Calu3 (cell line): ENCODE data around the gene RAP1GAP. TPM values are rescaled to one million over a fixed set of nuclear protein-coding genes. Genes with fewer than 3 reads are reported as not detected.
A peak's percentile ranks its signal among the peaks of the same experiment; 100 is the strongest.

Source experiments
- Bru-seq: library from RNA; stranded (reverse); fragments of 400-500 nt; gene quantifications from one replicate; lab custom pipeline; 2021; lab: Mats Ljungman, UMichigan
- BruChase-seq, 2 experiments: library from RNA; stranded (reverse); fragments of 400-500 nt; gene quantifications; one replicate each; lab custom pipeline; 2021; lab: Mats Ljungman, UMichigan
- BruUV-seq: library from RNA; stranded (reverse); fragments of 400-500 nt; replicated peaks from 2 replicates; lab custom pipeline; 2021; lab: Mats Ljungman, UMichigan
- CTCF ChIA-PET: fragments of 300-600 bp; sonication (Branson Sonifier 250); formaldehyde crosslinking; loops from one replicate; lab custom pipeline; 2022; ENCODE audit warnings: antibody characterized with exemption; lab: Charles Lee
- DNase-seq: peaks from one replicate; pipeline ENCODE4 v3.0.0; 2022
- H3K27ac Mint-ChIP-seq: one replicate; pipeline ENCODE4 v1.8.0; 2022; ENCODE audit warnings: mixed read lengths; ENCODE audit not compliant: unreplicated experiment
- H3K27me3 Mint-ChIP-seq: one replicate; pipeline ENCODE4 v1.8.0; 2022; ENCODE audit warnings: mixed read lengths; ENCODE audit not compliant: unreplicated experiment
- H3K36me3 Mint-ChIP-seq: one replicate; pipeline ENCODE4 v1.8.0; 2022; ENCODE audit warnings: mild to moderate bottlenecking, moderate library complexity, mixed read lengths; ENCODE audit not compliant: insufficient read depth, unreplicated experiment
- H3K4me1 Mint-ChIP-seq: one replicate; pipeline ENCODE4 v1.8.0; 2022; ENCODE audit warnings: mild to moderate bottlenecking, low read depth, mixed read lengths; ENCODE audit not compliant: unreplicated experiment
- H3K4me3 Mint-ChIP-seq: one replicate; pipeline ENCODE4 v1.8.0; 2022; ENCODE audit warnings: mild to moderate bottlenecking, low read depth, moderate library complexity, mixed read lengths; ENCODE audit not compliant: unreplicated experiment
- H3K9me3 Mint-ChIP-seq: one replicate; pipeline ENCODE4 v1.8.0; 2022; ENCODE audit warnings: low read depth, mixed read lengths; ENCODE audit not compliant: unreplicated experiment
- CTCF ChIP-seq: fragments of 200-600 bp; IDR thresholded peaks from one replicate; pipeline ENCODE4 v1.8.0; 2022; ENCODE audit warnings: antibody characterized with exemption; ENCODE audit not compliant: unreplicated experiment
- intact Hi-C: fragments of 100-400 bp; cut with micrococcal nuclease; formaldehyde crosslinking; loops from one replicate; pipeline ENCODE4 v1.10.0; 2022; ENCODE audit not compliant: unreplicated experiment
- long read RNA-seq: library from polyadenylated mRNA; stranded (forward); transcript quantifications from one replicate; pipeline ENCODE4 v2.0.0, GENCODE V29; 2022
- total RNA-seq: library from RNA; stranded (reverse); gene quantifications from 2 replicates; pipeline ENCODE4 v1.2.3, GENCODE V29; 2022

Gene RAP1GAP
- total RNA-seq (23.8 and 26.8 TPM in 2 replicates), Bru-seq, nascent RNA (percentile 41 among the genes with signal in this experiment), BruChase-seq, experiment 1, labeled RNA remaining after a 6-hour chase (percentile 44 among the genes with signal in this experiment), BruChase-seq, experiment 2, labeled RNA remaining after a 2-hour chase (percentile 39 among the genes with signal in this experiment)
- long read RNA-seq, transcript RAP1GAP-204 (23 exons, 3,318 nt) = major isoform, 17 of 42 reads
- long read RNA-seq, partial matches to known transcripts = 6 of 42 reads
- long read RNA-seq, other reads (novel, unspliced or antisense) = 16 of 42 reads

GRCh38 chr1:21669258-21670058 is at the start of gene RAP1GAP:
TSS of gene RAP1GAP (minus strand) at chr1:21669357. CDS start at chr1:21620032, 49,325 bp downstream.
- Mint-ChIP-seq H3K27ac (no peak within 1 kb of the TSS), H3K36me3 (peaks cover 17% of the 10 kb centered on the region), H3K4me1 (peaks cover 7% of the 10 kb centered on the region), H3K9me3 (no peaks in the 10 kb centered on the region), H3K27me3 (no peaks in the 10 kb centered on the region), H3K4me3 (peak within 1 kb of the TSS; percentile 56)
- no peak for DNase-seq
- CTCF ChIA-PET = no interaction called here
- BruUV-seq = no TSS peak
- no peak for TF ChIP-seq CTCF
- intact Hi-C loops = loop anchor here (5.0 kb wide), 1 partner anchor 227 kb away; the partner anchor contains the start of gene NBPF3

DNA sequence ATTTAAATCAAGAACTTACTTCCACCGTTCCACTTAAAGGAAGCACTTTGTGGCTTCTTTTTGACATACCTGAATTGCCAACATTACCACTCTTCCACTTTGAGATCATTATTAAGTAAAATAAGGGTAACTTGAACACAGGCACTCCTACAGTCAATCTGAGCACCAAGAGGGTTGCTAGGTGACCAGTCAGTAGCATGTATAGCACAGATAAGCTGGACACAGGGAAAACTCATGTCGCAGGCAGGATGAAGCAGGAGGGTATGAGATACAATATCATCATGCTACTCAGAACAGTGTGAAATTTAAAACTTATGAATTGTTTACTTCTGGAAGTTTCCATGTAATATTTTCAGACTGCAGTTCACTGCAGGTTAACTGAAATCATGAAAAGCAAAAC is 47.0 kb upstream of the RAP1GAP start:
- peaks cover under 1% of the 10 kb centered on the region for H3K4me1 Mint-ChIP-seq
- intact Hi-C loops = no loop called here
- CTCF ChIA-PET = no interaction called here
- no peak for TF ChIP-seq CTCF
- no peak overlapping the region for H3K4me3 Mint-ChIP-seq
- H3K36me3 Mint-ChIP-seq = peaks cover 17% of the 10 kb centered on the region
- DNase-seq = no peak
- no peaks in the 10 kb centered on the region for H3K9me3 Mint-ChIP-seq
- H3K27ac Mint-ChIP-seq = no peak overlapping the region
- no peaks in the 10 kb centered on the region for H3K27me3 Mint-ChIP-seq
- BruUV-seq = no TSS peak

DNA sequence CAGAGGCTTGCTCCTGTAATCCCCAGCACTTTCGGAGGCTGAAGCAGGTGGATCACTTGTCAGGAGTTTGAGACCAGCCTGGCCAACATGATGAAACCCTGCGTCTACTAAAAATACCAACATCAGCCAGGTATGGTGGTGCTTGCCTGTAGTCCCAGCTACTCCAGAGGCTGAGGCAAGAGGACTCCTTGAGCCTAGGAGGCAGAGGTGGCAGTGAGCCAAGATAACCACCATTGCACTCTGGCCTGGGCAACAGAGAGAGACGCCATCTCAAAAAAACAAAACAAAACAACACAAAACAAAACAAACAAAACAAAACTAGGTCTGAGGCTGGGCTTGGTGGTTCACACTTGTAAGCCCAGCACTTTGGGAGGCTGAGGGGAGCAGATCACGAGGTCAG is 38.7 kb upstream of the RAP1GAP start:
- BruUV-seq = no TSS peak
- Mint-ChIP-seq H3K27ac (no peak overlapping the region), H3K4me1 (no peaks in the 10 kb centered on the region), H3K27me3 (no peaks in the 10 kb centered on the region), H3K4me3 (no peak overlapping the region), H3K36me3 (peaks cover 23% of the 10 kb centered on the region), H3K9me3 (no peaks in the 10 kb centered on the region)
- no peak for DNase-seq
- intact Hi-C loops = no loop called here
- TF ChIP-seq CTCF = no peak
- CTCF ChIA-PET = no interaction called here

DNA sequence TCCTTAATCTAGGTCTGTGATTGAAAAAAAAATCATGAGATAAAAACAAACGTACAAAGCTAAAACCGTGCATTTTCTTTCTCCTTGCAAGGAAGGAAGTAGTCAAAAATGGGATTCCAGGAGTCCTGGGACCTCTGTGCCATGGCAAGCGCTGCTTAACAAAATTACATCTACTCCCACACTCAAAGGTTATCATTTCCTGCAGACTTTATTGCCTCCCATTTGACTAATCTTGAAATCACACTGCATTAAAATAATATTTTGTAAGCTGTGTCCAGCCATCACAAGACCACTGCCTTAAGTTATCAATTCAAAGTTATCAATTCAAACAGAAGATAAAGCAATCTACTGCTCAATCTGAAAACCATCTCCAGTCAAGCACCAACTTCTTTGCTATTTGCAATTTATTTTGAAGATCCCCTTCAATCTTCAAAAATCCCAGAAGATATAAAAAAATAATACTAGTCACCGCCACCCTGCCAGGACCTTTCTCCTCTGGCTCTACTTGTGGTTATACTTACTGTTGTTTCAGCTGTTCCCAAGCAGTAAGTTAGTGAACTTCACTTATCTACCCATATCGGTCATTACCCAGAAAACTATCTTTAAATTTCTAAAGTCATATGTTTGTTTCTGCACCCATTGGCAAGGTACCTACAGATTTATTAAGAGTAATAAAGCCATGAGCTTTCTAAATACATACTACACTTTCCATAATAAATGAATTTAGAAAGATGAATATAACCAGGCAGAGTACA is 38.1 kb upstream of the RAP1GAP start:
- no peaks in the 10 kb centered on the region for H3K4me1 Mint-ChIP-seq
- no peaks in the 10 kb centered on the region for H3K9me3 Mint-ChIP-seq
- intact Hi-C loops = no loop called here
- no TSS peak for BruUV-seq
- no peak overlapping the region for H3K27ac Mint-ChIP-seq
- no peak for DNase-seq
- H3K27me3 Mint-ChIP-seq = no peaks in the 10 kb centered on the region
- CTCF ChIA-PET = no interaction called here
- H3K4me3 Mint-ChIP-seq = no peak overlapping the region
- H3K36me3 Mint-ChIP-seq = peaks cover 24% of the 10 kb centered on the region
- no peak for TF ChIP-seq CTCF
